Measurements from ENCODE around the gene NDUFAF5.

Gene NDUFAF5

DNA sequence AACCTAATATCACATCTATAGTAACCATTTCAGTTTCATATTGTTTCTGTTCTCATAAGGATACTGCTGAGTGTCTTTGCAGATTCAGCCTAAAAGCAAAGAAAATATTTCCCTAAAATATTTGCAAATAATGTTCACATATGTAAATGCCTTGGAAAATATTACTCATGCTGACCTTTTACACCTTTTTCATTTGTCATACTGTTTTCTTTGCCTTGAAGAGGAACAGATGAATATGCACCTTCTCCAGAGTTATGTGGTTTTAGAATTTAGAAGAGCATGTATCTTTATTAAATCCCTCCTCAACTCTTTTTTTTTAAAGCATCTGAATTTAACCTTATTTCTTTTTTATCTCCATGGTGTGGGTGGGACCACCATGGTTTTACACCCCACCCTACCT lies 32.5 kb downstream of the NDUFAF5 start:
- ATAC-seq (replicated peaks) (no peak), DNase-seq (no peak)
- Mint-ChIP-seq H3K27ac (peak overlapping the region in 1 of 2 donors; percentile 32), H3K36me3 (ENCODE audit: insufficient read depth) (peaks cover 28% of the 10 kb centered on the region), H3K27me3 (no peaks in the 10 kb centered on the region), H3K9me3 (no peaks in the 10 kb centered on the region), H3K4me1 (ENCODE audit: low read depth in 2 of 2) (no peaks in the 10 kb centered on the region), H3K4me3 (no peak overlapping the region)

- peaks cover 28% of the 10 kb centered on the region for H3K36me3 Mint-ChIP-seq (ENCODE audit: insufficient read depth)
- no peak overlapping the region for H3K27ac Mint-ChIP-seq
- ATAC-seq (replicated peaks): peak; percentile 67
- H3K4me3 Mint-ChIP-seq: no peak overlapping the region
- no peaks in the 10 kb centered on the region for H3K4me1 Mint-ChIP-seq (ENCODE audit: low read depth in 2 of 2)
- peak in 1 of 3 experiments; percentile 3 for DNase-seq
- no peaks in the 10 kb centered on the region for H3K9me3 Mint-ChIP-seq
- H3K27me3 Mint-ChIP-seq: no peaks in the 10 kb centered on the region
Observed at GRCh38 chr20:13819885-13820645, 35.2 kb downstream of the NDUFAF5 start.

DNA sequence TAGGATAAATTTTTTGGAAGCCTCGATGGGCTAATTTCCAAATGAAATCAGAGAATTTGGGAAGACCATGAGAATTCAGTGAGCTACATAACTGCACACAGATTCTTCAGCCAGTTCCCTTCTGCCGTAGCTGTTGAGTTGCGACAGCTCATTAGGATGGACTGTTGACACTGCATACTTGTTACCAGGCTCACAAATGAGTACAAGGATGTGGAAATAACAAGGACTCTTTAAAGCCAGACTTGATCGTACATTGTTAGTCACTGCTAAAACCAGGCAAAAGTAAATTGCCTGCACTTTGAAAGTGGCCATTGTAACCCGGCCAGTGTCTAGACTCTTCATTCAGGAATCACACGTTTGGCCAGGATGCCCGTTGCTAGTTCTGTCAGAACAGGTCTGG lies 37.0 kb downstream of the NDUFAF5 start:
- DNase-seq: no peak
- no peak overlapping the region for H3K4me3 Mint-ChIP-seq
- H3K9me3 Mint-ChIP-seq: no peaks in the 10 kb centered on the region
- H3K36me3 Mint-ChIP-seq (ENCODE audit: insufficient read depth): peaks cover 20% of the 10 kb centered on the region
- H3K4me1 Mint-ChIP-seq (ENCODE audit: low read depth in 2 of 2): no peaks in the 10 kb centered on the region
- H3K27me3 Mint-ChIP-seq: peaks cover 0 to 8% of the 10 kb centered on the region in 2 donors
- no peak for ATAC-seq (replicated peaks)
- H3K27ac Mint-ChIP-seq: no peak overlapping the region

DNA sequence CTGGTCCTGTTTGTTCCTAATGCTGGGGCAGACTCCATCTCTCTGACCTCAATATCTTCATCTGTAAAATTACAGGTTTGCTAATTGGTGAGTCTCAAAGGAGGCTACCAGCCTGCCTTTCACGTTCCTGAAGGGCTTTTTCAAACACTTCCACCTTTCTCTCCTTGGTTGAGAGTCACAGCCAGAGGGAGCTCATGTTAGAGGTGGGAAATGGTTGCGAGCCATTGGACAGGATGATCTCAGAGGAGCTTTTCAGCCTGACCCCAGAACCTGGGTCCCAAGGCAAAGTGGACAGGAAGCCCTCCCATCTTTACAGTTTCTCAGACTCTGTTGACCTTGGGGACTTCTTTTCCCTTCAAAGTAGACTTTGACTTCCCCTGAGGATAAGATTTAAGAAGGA lies 37.6 kb downstream of the NDUFAF5 start:
- peaks cover 15% of the 10 kb centered on the region for H3K36me3 Mint-ChIP-seq (ENCODE audit: insufficient read depth)
- no peaks in the 10 kb centered on the region for H3K4me1 Mint-ChIP-seq (ENCODE audit: low read depth in 2 of 2)
- H3K27ac Mint-ChIP-seq: no peak overlapping the region
- H3K9me3 Mint-ChIP-seq: no peaks in the 10 kb centered on the region
- ATAC-seq (replicated peaks) (no peak), DNase-seq (no peak)
- peaks cover 0 to 14% of the 10 kb centered on the region in 2 donors for H3K27me3 Mint-ChIP-seq
- no peak overlapping the region for H3K4me3 Mint-ChIP-seq

DNA sequence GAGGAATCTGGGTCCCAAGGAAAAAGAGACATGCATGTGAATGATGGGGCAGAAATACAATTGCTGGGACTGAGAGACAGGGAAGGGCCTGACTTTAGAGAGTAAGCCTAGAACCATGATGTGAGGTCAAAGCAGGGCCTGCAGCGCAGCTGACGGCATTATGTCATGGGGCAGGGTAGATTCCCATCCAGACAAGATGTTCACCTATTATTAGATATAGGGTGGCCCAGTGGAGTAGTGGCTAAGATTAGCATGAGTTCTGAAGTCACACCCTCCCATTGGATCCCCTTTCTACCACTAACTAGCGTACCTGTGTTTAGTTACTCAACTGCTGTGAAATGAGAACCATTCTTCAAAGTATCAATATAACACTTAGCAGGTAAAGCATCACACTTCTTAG lies 39.6 kb downstream of the NDUFAF5 start:
- ATAC-seq (replicated peaks) (no peak), DNase-seq (no peak)
- Mint-ChIP-seq H3K27ac (no peak overlapping the region), H3K4me1 (ENCODE audit: low read depth in 2 of 2) (no peaks in the 10 kb centered on the region), H3K36me3 (ENCODE audit: insufficient read depth) (no peaks in the 10 kb centered on the region), H3K9me3 (no peaks in the 10 kb centered on the region), H3K4me3 (no peak overlapping the region), H3K27me3 (peaks cover 0 to 25% of the 10 kb centered on the region in 2 donors)

- H3K4me3 Mint-ChIP-seq: no peak overlapping the region
- peaks cover 0 to 31% of the 10 kb centered on the region in 2 donors for H3K27me3 Mint-ChIP-seq
- no peaks in the 10 kb centered on the region for H3K9me3 Mint-ChIP-seq
Observed at GRCh38 chr20:13825465-13825864, 40.6 kb downstream of the NDUFAF5 start.

DNA sequence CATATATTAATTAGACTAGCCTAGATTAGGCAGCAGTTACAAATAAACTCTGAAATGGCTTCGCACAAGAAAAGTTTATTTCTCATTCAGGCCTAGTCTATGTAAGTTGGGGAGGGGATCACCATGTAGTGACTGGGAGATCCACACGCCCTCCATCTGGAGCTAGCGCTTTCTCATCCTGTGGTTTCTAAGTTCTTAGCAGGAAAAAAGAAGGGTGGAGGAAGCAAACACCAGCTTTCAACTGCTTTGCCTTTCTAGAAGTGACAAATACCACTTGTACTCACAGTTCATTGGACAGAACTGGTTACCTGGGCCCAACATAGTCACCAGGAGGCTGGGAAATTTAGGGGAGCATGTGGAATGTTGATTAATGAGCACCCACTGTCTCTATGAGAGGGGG lies 46.6 kb downstream of the NDUFAF5 start:
- no peak for ATAC-seq (replicated peaks)
- Mint-ChIP-seq H3K4me3 (no peak overlapping the region), H3K9me3 (no peaks in the 10 kb centered on the region), H3K36me3 (ENCODE audit: insufficient read depth) (no peaks in the 10 kb centered on the region), H3K27me3 (peaks cover 11 to 37% of the 10 kb centered on the region in 2 donors), H3K4me1 (ENCODE audit: low read depth in 2 of 2) (no peaks in the 10 kb centered on the region), H3K27ac (no peak overlapping the region)
- no peak for DNase-seq

More at GRCh38 chr20:13825465-13825864, 40.6 kb downstream of the NDUFAF5 start:
- Mint-ChIP-seq H3K36me3 (ENCODE audit: insufficient read depth) (no peaks in the 10 kb centered on the region), H3K27ac (no peak overlapping the region), H3K4me1 (ENCODE audit: low read depth in 2 of 2) (no peaks in the 10 kb centered on the region)
- ATAC-seq (replicated peaks) (no peak), DNase-seq (no peak)

DNA sequence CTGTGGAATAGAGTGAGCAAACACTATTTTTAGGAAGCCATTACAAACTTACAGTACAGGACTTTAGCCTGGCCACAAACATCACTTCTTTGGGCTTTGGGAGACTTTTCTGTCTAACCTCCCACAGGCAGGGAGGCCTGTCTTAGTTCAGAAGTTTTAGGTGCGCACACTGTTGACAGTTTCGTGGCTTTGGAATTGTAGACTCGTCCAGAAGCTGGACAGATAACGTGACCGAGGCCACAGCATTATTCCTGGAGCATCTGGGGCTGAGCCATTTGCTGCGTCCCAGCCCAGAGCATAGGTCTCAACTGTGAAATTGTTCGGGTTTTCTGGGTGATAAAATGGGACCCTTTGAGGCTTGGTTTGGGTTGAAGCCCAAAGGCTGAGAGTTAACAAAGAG lies 53.8 kb downstream of the NDUFAF5 start:
- Mint-ChIP-seq H3K9me3 (no peaks in the 10 kb centered on the region), H3K27ac (no peak overlapping the region), H3K27me3 (peaks cover 18 to 62% of the 10 kb centered on the region in 2 donors), H3K36me3 (ENCODE audit: insufficient read depth) (no peaks in the 10 kb centered on the region), H3K4me3 (no peak overlapping the region), H3K4me1 (ENCODE audit: low read depth in 2 of 2) (no peaks in the 10 kb centered on the region)
- no peak for DNase-seq
- ATAC-seq (replicated peaks): no peak

DNA sequence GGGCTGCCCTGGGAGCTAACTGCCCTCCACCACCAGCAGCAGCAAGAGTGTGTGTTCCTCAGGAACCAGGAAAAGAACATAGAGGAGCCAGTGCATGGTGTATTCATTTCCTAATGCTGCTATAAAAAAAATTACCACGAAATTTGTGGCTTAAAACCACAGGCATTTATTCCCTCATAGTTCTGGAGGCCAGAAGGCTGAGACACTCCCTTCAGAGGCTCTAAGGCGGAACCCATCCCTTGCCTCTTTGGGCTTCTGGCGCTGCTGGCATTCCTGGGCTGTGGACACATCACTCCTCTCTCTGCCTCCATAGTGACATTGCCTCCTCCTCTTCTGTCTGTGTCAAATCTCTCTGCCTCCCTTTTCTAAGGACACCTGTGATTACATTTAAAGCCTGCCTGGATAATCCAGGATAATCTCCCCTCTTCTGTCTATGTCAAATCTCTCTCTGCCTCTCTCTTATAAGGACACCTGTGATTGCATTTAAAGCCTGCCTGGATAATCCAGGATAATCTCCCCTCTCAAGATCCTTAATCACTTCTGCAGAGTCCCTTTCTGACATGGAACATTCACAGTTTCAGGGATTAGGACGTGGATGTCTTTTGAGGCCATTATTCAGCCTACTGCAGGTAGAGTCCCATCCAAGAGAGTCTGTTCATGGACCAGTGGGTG lies 54.7 kb downstream of the NDUFAF5 start:
- no peaks in the 10 kb centered on the region for H3K9me3 Mint-ChIP-seq
- no peak overlapping the region for H3K4me3 Mint-ChIP-seq
- no peak overlapping the region for H3K27ac Mint-ChIP-seq
- no peaks in the 10 kb centered on the region for H3K36me3 Mint-ChIP-seq (ENCODE audit: insufficient read depth)
- ATAC-seq (replicated peaks): no peak
- no peak for DNase-seq
- H3K4me1 Mint-ChIP-seq (ENCODE audit: low read depth in 2 of 2): no peaks in the 10 kb centered on the region
- peaks cover 18 to 64% of the 10 kb centered on the region in 2 donors for H3K27me3 Mint-ChIP-seq

DNA sequence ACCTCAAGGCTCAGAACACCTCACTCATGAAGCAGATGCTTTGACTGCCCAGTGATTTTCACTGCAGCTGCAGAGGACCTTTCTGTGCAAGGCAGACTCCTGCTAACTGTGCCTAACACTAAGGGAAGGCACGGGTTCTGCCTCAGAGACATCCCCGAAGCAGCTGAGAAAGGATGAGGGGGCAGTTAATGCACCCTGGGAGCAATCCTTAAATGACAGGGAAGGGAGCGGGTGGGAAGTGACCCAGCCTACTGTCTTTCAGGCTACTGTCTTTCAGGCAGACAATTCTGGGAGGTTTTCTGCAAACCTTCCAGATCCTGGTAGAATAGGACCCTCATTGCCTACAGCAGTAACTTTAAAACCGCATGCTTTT lies 55.3 kb downstream of the NDUFAF5 start:
- peaks cover 18 to 64% of the 10 kb centered on the region in 2 donors for H3K27me3 Mint-ChIP-seq
- H3K4me3 Mint-ChIP-seq: no peak overlapping the region
- H3K4me1 Mint-ChIP-seq (ENCODE audit: low read depth in 2 of 2): no peaks in the 10 kb centered on the region
- no peaks in the 10 kb centered on the region for H3K36me3 Mint-ChIP-seq (ENCODE audit: insufficient read depth)
- DNase-seq: no peak
- H3K9me3 Mint-ChIP-seq: no peaks in the 10 kb centered on the region
- H3K27ac Mint-ChIP-seq: no peak overlapping the region
- no peak for ATAC-seq (replicated peaks)

- Mint-ChIP-seq H3K4me3 (no peak overlapping the region), H3K36me3 (ENCODE audit: insufficient read depth) (no peaks in the 10 kb centered on the region), H3K4me1 (ENCODE audit: low read depth in 2 of 2) (no peaks in the 10 kb centered on the region), H3K27ac (no peak overlapping the region), H3K27me3 (peaks cover 9 to 56% of the 10 kb centered on the region in 2 donors), H3K9me3 (no peaks in the 10 kb centered on the region)
- ATAC-seq (replicated peaks) (no peak), DNase-seq (no peak)
Observed at GRCh38 chr20:13841206-13841605, 56.4 kb downstream of the NDUFAF5 start.

- Mint-ChIP-seq H3K4me1 (ENCODE audit: low read depth in 2 of 2) (no peaks in the 10 kb centered on the region), H3K9me3 (no peaks in the 10 kb centered on the region), H3K36me3 (ENCODE audit: insufficient read depth) (no peaks in the 10 kb centered on the region), H3K4me3 (no peak overlapping the region), H3K27me3 (peaks cover 0 to 46% of the 10 kb centered on the region in 2 donors), H3K27ac (no peak overlapping the region)
- ATAC-seq (replicated peaks) (no peak), DNase-seq (no peak)
Observed at GRCh38 chr20:13844296-13844695, 59.5 kb downstream of the NDUFAF5 start.

DNA sequence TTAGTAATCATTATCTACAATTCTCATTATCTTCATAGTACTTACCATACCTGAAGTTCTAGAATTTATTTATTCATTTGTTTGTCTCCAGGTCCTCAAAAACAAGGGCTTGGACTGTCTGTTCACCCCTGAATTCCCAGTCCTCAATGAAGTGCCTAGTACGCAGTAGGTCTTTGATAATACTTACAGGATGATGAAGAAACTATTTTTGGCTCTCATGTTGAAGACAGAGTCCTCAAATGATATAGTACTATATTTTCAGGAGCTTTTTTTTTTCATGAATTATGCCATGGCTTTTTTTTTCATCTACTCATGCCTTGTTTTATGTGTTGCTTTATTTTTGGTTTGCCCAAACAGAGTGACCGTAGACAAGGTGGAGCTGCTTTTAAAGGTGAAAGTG lies 66.5 kb downstream of the NDUFAF5 start:
- H3K27ac Mint-ChIP-seq: no peak overlapping the region
- DNase-seq: no peak
- no peaks in the 10 kb centered on the region for H3K4me1 Mint-ChIP-seq (ENCODE audit: low read depth in 2 of 2)

GRCh38 chr20:13852306-13852705 lies 67.5 kb downstream of the NDUFAF5 start:
- no peak overlapping the region for H3K27ac Mint-ChIP-seq
- no peaks in the 10 kb centered on the region for H3K9me3 Mint-ChIP-seq
- no peak for DNase-seq
- H3K4me3 Mint-ChIP-seq: no peak overlapping the region
- no peaks in the 10 kb centered on the region for H3K4me1 Mint-ChIP-seq (ENCODE audit: low read depth in 2 of 2)
- ATAC-seq (replicated peaks): no peak
- no peaks in the 10 kb centered on the region for H3K36me3 Mint-ChIP-seq (ENCODE audit: insufficient read depth)
- H3K27me3 Mint-ChIP-seq: peaks cover 0 to 11% of the 10 kb centered on the region in 2 donors

More for the DNA sequence above, 66.5 kb downstream of the NDUFAF5 start:
- Mint-ChIP-seq H3K9me3 (no peaks in the 10 kb centered on the region), H3K27me3 (peaks cover 0 to 19% of the 10 kb centered on the region in 2 donors), H3K4me3 (no peak overlapping the region), H3K36me3 (ENCODE audit: insufficient read depth) (no peaks in the 10 kb centered on the region)
- no peak for ATAC-seq (replicated peaks)

Data from effector memory CD8-positive, alpha-beta T cell (primary cell).